GM12875 (cell line): ENCODE measurements around the gene ANKRD7.
"Not testable (repeated sequence)": the region's sequence is repeated elsewhere in the genome, so short reads cannot be mapped to it uniquely, and the experiment has no call there.

Source experiments
- H3K4me3 ChIP-seq: one replicate; pipeline ENCODE4 v1.5.1; 2011; ENCODE audit warnings: low read depth, low read length, control low read depth
- TF ChIP-seq, protein P1 (sequence below): IDR thresholded peaks from 2 replicates; pipeline ENCODE4 v1.5.1; 2011; ENCODE audit warnings: low read depth, mild to moderate bottlenecking, control low read depth, inconsistent platforms, low read length, moderate library complexity, borderline replicate concordance; ENCODE audit not compliant: insufficient read depth

Gene ANKRD7

GRCh38 chr7:118233799-118234198 lies 9.3 kb downstream of the ANKRD7 start:
- TF ChIP-seq, protein P1, sequence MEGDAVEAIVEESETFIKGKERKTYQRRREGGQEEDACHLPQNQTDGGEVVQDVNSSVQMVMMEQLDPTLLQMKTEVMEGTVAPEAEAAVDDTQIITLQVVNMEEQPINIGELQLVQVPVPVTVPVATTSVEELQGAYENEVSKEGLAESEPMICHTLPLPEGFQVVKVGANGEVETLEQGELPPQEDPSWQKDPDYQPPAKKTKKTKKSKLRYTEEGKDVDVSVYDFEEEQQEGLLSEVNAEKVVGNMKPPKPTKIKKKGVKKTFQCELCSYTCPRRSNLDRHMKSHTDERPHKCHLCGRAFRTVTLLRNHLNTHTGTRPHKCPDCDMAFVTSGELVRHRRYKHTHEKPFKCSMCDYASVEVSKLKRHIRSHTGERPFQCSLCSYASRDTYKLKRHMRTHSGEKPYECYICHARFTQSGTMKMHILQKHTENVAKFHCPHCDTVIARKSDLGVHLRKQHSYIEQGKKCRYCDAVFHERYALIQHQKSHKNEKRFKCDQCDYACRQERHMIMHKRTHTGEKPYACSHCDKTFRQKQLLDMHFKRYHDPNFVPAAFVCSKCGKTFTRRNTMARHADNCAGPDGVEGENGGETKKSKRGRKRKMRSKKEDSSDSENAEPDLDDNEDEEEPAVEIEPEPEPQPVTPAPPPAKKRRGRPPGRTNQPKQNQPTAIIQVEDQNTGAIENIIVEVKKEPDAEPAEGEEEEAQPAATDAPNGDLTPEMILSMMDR, result no peak
- H3K4me3 ChIP-seq, result no peak overlapping the region

DNA sequence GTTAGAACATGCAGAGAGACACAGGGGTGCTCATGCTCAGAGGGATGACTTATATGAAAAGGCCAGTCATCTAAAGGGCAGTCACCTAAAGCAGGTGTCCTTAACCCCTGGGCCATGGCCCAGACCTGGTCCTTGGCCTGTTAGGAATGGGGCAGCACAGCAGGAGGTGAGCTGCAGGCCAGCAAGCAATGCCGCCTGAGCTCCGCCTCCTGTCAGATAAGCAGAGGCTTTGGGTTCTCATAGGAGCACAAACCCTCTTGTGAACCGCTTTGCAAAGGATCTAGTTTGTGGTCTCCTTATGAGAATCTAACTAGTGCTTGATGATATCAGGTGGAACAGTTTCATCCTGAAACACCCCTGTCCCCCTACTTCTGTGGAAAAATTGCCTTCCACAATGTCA lies 14.5 kb downstream of the ANKRD7 start:
- TF ChIP-seq, protein P1, result no peak
- H3K4me3 ChIP-seq, result no peak overlapping the region

DNA sequence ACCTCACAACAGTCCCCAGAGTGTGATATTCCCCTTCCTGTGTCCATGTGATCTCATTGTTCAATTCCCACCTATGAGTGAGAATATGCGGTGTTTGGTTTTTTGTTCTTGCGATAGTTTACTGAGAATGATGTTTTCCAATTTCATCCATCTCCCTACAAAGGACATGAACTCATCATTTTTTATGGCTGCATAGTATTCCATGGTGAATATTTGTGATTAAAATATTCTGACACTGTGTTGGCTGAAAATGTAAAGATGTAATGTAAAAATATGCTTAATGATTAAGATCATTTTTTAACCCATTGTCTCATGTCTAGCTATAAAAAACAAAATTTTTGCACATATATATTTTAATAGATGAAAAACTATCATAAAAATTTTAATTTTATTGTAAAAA lies 15.8 kb downstream of the ANKRD7 start:
- not testable (repeated sequence) for H3K4me3 ChIP-seq

DNA sequence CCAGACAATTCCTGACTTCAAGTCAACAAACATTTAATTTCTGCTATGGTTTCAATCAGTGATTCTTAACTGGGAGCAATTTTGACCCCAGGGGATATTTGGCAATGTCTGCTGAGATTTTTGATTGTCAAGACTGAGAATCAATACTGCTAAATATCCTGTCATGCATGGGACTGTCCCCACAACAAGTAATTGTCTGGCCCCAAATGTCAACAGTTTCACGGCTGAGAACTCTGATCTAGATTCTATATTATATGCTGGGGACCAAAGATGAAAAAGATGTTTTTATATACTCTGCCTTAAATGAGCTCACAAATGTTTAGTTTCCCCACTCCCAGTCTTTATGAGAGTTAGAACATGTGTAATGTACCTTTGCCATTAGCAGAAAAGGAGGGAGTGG lies 19.2 kb downstream of the ANKRD7 start:
- TF ChIP-seq, protein P1, result no peak
- no peak overlapping the region for H3K4me3 ChIP-seq

- TF ChIP-seq, protein P1, result no peak
- no peak overlapping the region for H3K4me3 ChIP-seq
Observed at GRCh38 chr7:118245267-118246040, 20.9 kb downstream of the ANKRD7 start.

DNA sequence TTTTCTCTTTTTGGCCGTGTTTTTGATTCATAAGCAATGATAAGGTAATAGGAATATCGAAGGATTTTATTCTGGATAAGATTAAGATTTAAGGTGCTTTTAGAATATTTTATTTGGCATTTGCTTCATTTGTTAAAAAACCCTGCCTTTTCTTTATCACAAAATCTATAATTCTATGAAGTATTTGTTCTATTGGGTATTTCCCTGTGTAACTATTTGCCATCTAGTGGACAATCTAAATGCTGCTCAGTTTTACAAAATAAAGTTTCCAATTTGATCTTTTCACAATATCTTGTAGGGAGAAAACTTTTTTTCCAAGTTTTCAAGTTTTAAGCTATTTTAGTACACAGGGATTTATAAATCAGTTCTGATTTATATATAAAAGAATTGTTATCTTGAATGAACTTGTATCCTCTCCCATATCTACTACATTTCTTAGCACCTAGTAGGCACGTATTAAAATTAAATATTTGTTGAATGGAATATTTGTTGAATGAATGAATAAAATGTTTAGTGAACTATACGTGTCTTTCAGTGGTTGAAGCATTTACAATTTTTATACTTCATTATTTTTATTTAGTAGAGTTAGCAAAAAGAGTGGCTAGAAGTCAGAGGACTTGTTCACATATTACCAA lies 26.5 kb downstream of the ANKRD7 start:
- H3K4me3 ChIP-seq, result no peak overlapping the region
- TF ChIP-seq, protein P1, result no peak

GRCh38 chr7:118252087-118252486 lies 27.6 kb downstream of the ANKRD7 start:
- no peak overlapping the region for H3K4me3 ChIP-seq
- TF ChIP-seq, protein P1, result no peak
